SK-N-SH (cell line): ENCODE results near the gene CACNG4. TPM values are rescaled to one million over a fixed set of nuclear protein-coding genes. Genes with fewer than 3 reads are reported as not detected.

ENCODE experiments used
- CTCF ChIA-PET: fragments of 300-600, 350-600 bp; formaldehyde crosslinking; extraction: SDS; loops from one replicate; lab custom pipeline; 2021; lab: Yijun Ruan, JAX
- POLR2A ChIA-PET: fragments of 350-600 bp; sonication (Branson Sonifier 250); formaldehyde crosslinking; extraction: SDS; loops from one replicate; lab custom pipeline; 2020; ENCODE audit warnings: antibody characterized with exemption, inconsistent platforms; lab: Yijun Ruan, JAX
- DNase-seq: peaks from one replicate; pipeline ENCODE4 v3.0.0; 2012
- H2AFZ ChIP-seq: fragments of 200-600 bp; sonication (generic); 2 replicates; pipeline ENCODE4 v1.8.1; 2016; ENCODE audit warnings: antibody characterized with exemption, mild to moderate bottlenecking, low read depth
- H3F3A ChIP-seq: fragments of 200-600 bp; sonication (generic); replicated peaks from 2 replicates; pipeline ENCODE3; 2016; ENCODE audit warnings: antibody characterized with exemption, mild to moderate bottlenecking; ENCODE audit not compliant: insufficient read depth
- H3K27ac ChIP-seq, 2 experiments: fragments of 200-500 bp in 1 of 2; fragments of 200-600 bp in 1 of 2; sonication (Bioruptor generic) in 1 of 2; sonication (generic), shearing (Covaris generic) in 1 of 2; 2 replicates each; pipeline versions ENCODE4 v1.5.1 to v1.6.1; 2014 to 2016; ENCODE audit warnings: low read depth in 2 of 2, inconsistent platforms in 1 of 2, low read length in 1 of 2, mild to moderate bottlenecking in 1 of 2, mixed read lengths in 1 of 2
- H3K27me3 ChIP-seq: fragments of 200-600 bp; sonication (generic), shearing (Covaris generic); 2 replicates; pipeline ENCODE4 v1.6.1; 2016; ENCODE audit warnings: mixed run types; ENCODE audit not compliant: insufficient read depth
- H3K36me3 ChIP-seq, 2 experiments: fragments of 200-500 bp in 1 of 2; fragments of 200-600 bp in 1 of 2; sonication (Bioruptor generic) in 1 of 2; sonication (generic) in 1 of 2; replicated peaks in 1 of 2; 2 replicates each; pipeline versions ENCODE3 to v1.5.1; 2014 to 2016; ENCODE audit warnings: low read length in 1 of 2, mild to moderate bottlenecking in 1 of 2; ENCODE audit not compliant: insufficient read depth in 2 of 2, control insufficient read depth in 1 of 2
- H3K4me1 ChIP-seq, 2 experiments: fragments of 200-500 bp in 1 of 2; fragments of 200-600 bp in 1 of 2; sonication (Bioruptor generic) in 1 of 2; sonication (generic), shearing (Covaris generic) in 1 of 2; 2 replicates each; pipeline versions ENCODE4 v1.5.1 to v1.6.1; 2014 to 2016; ENCODE audit warnings: low read depth in 1 of 2, low read length in 1 of 2, mixed run types in 1 of 2; ENCODE audit not compliant: insufficient read depth in 2 of 2, control insufficient read depth in 1 of 2
- H3K4me2 ChIP-seq: fragments of 200-600 bp; sonication (generic), shearing (Covaris generic); 2 replicates; pipeline ENCODE4 v1.6.1; 2017; ENCODE audit warnings: mixed run types
- H3K4me3 ChIP-seq, 2 experiments: fragments of 200-500 bp in 1 of 2; fragments of 200-600 bp in 1 of 2; sonication (Bioruptor generic) in 1 of 2; sonication (generic), shearing (Covaris generic) in 1 of 2; 2 replicates each; pipeline versions ENCODE4 v1.5.1 to v1.8.1; 2014 to 2016; ENCODE audit warnings: low read depth in 2 of 2, inconsistent platforms in 1 of 2, low read length in 1 of 2, mild to moderate bottlenecking in 1 of 2, mixed read lengths in 1 of 2, moderate library complexity in 1 of 2
- H3K79me2 ChIP-seq: fragments of 200-600 bp; sonication (generic); 2 replicates; pipeline ENCODE4 v1.8.1; 2017; ENCODE audit warnings: mild to moderate bottlenecking; ENCODE audit not compliant: insufficient read depth
- H3K9ac ChIP-seq: fragments of 200-600 bp; sonication (generic); 2 replicates; pipeline ENCODE4 v1.6.1; 2017; ENCODE audit warnings: mixed run types
- H3K9me2 ChIP-seq: fragments of 200-600 bp; sonication (generic); 2 replicates; pipeline ENCODE4 v1.6.1; 2017; ENCODE audit warnings: mixed run types
- H3K9me3 ChIP-seq: fragments of 200-600 bp; sonication (generic); 2 replicates; pipeline ENCODE4 v1.6.1; 2017; ENCODE audit warnings: mixed run types, mild to moderate bottlenecking, moderate library complexity
- H4K20me1 ChIP-seq: fragments of 200-600 bp; sonication (generic); 2 replicates; pipeline ENCODE4 v1.6.1; 2017; ENCODE audit warnings: mild to moderate bottlenecking, mixed run types; ENCODE audit not compliant: insufficient read depth
- CHD2 ChIP-seq: fragments of 150-350 bp; IDR thresholded peaks from 2 replicates; pipeline ENCODE4 v1.6.1; 2018; ENCODE audit warnings: low read length; ENCODE audit not compliant: partially characterized antibody
- EZH2phosphoT487 ChIP-seq: fragments of 200-600 bp; sonication (generic); IDR thresholded peaks from 2 replicates; pipeline ENCODE4 v1.6.1; 2017; ENCODE audit warnings: low read depth, mixed run types, mild to moderate bottlenecking, antibody characterized with exemption, moderate library complexity, borderline replicate concordance
- FOSL2 ChIP-seq: IDR thresholded peaks from 2 replicates; pipeline ENCODE4 v1.4.0; 2012; ENCODE audit warnings: low read depth, mild to moderate bottlenecking, moderate library complexity, borderline replicate concordance
- FOXJ3 ChIP-seq: sonication (generic); formaldehyde crosslinking; IDR thresholded peaks from 2 replicates; pipeline ENCODE4 v1.5.1; 2020; ENCODE audit warnings: mild to moderate bottlenecking, missing genetic modification reagents
- GABPA ChIP-seq: IDR thresholded peaks from 2 replicates; pipeline ENCODE4 v1.4.0; 2012; ENCODE audit warnings: low read depth, mild to moderate bottlenecking
- JUND ChIP-seq: IDR thresholded peaks from 2 replicates; pipeline ENCODE4 v1.4.0; 2012
- MEF2A ChIP-seq: IDR thresholded peaks from 2 replicates; pipeline ENCODE4 v1.4.0; 2012; ENCODE audit warnings: low read depth, borderline replicate concordance
- NFIC ChIP-seq: IDR thresholded peaks from 2 replicates; pipeline ENCODE4 v1.4.0; 2012; ENCODE audit warnings: borderline replicate concordance
- NRF1 ChIP-seq: IDR thresholded peaks from 2 replicates; pipeline ENCODE4 v1.6.1; 2012; ENCODE audit warnings: low read depth, mild to moderate bottlenecking, low read length
- RAD21 ChIP-seq: IDR thresholded peaks from 2 replicates; pipeline ENCODE4 v1.6.1; 2012; ENCODE audit warnings: mild to moderate bottlenecking, low read length
- RCOR1 ChIP-seq: fragments of 150-350 bp; IDR thresholded peaks from 2 replicates; pipeline ENCODE4 v1.6.1; 2017; ENCODE audit warnings: antibody characterized with exemption, low read length
- RFX5 ChIP-seq: IDR thresholded peaks from 2 replicates; pipeline ENCODE4 v1.6.1; 2012; ENCODE audit warnings: mild to moderate bottlenecking, improper control_type of control experiment, low read length
- RXRA ChIP-seq: IDR thresholded peaks from 2 replicates; pipeline ENCODE4 v1.4.0; 2012; ENCODE audit warnings: low read depth, mild to moderate bottlenecking, borderline replicate concordance
- SIN3A ChIP-seq: IDR thresholded peaks from 2 replicates; pipeline ENCODE4 v1.6.1; 2012; ENCODE audit warnings: low read depth, mild to moderate bottlenecking, low read length, moderate library complexity, borderline replicate concordance
- TAF1 ChIP-seq: IDR thresholded peaks from 2 replicates; pipeline ENCODE4 v1.6.1; 2012; ENCODE audit warnings: low read depth, mild to moderate bottlenecking, low read length, moderate library complexity, borderline replicate concordance
- WGBS: methylation state at CpG from one replicate; pipeline ENCODE4 v1.1.6; 2017; ENCODE audit warnings: low lambda C conversion rate; 5-methylcytosine and 5-hydroxymethylcytosine counted together
- polyA plus RNA-seq, 3 experiments: library from polyadenylated mRNA; depleted of rRNA; stranded (reverse); fragments of >200 nt; gene quantifications; 2 replicates each; pipeline ENCODE4 v1.2.3, GENCODE V29; 2012
- TF ChIP-seq, protein P1 (sequence below): fragments of 150-350 bp; IDR thresholded peaks from 2 replicates; pipeline ENCODE4 v1.6.1; 2016; ENCODE audit warnings: mild to moderate bottlenecking, low read depth, low read length
- TF ChIP-seq, protein P2 (sequence below): IDR thresholded peaks from 2 replicates; pipeline ENCODE4 v1.6.1; 2012; ENCODE audit warnings: mild to moderate bottlenecking, low read depth, low read length, moderate library complexity
- TF ChIP-seq, protein P3 (sequence below): IDR thresholded peaks from 2 replicates; pipeline ENCODE4; 2012

CACNG4 gene
- polyA plus RNA-seq, 1 of the 3 experiments (the other 2 are of a cell fraction), result 13.2 TPM

DNA sequence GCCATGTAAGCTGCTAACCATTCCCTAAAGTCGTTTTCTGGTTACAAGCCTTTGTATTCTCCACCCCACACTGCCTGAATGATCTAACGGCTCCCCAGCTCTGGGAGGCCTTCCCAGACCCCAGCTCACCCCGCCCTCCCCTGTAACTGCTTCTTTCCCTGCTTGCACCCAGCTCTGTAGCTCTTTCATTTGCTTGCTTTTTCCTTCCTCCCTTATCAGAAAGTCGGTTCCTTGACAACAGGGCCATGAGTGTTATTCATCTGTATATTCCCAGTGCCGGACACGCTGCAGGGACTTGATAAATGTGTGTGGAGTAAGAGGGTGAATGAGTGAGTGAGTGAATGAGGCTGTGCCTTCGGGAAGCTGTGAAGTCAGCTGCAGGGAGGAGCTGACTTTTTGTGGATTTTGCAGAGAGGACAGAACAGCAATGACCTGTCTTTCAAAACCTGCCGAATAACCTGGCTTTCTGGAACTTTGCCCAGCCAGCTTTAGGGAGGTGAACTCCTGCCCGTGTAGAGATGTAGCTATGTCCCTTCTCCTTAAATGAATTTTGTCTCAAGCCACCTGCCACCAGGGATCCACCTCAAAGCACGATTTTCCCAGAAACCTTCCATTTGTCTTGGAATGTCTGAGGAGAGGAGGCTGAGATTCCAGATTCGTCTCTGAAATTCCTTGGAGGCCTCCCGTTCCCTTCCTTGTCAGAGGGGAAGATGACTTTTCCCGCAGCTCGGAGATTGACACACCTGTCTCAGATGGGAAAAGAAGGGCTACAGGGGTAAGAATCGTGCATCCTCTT, 20.0 kb upstream of the CACNG4 start:
- Histone ChIP-seq H3K9me3 (no peaks in the 10 kb centered on the region), H3F3A (no peaks in the 10 kb centered on the region), H3K36me3 (no peaks in the 10 kb centered on the region), H4K20me1 (no peaks in the 10 kb centered on the region), H3K4me2 (no peak overlapping the region), H3K27ac (no peak overlapping the region), H3K9me2 (no peaks in the 10 kb centered on the region), H2AFZ (peak overlapping the region; percentile 21; the same call in 1 of the 2 replicates), H3K4me1 (peaks cover 10 to 31% of the 10 kb centered on the region in 2 experiments; a peak in 3 of 4 replicates), H3K79me2 (no peaks in the 10 kb centered on the region), H3K27me3 (no peaks in the 10 kb centered on the region), H3K4me3 (no peak overlapping the region), H3K9ac (no peak overlapping the region)
- peak; percentile 59 for DNase-seq
- TF ChIP-seq, protein P1, sequence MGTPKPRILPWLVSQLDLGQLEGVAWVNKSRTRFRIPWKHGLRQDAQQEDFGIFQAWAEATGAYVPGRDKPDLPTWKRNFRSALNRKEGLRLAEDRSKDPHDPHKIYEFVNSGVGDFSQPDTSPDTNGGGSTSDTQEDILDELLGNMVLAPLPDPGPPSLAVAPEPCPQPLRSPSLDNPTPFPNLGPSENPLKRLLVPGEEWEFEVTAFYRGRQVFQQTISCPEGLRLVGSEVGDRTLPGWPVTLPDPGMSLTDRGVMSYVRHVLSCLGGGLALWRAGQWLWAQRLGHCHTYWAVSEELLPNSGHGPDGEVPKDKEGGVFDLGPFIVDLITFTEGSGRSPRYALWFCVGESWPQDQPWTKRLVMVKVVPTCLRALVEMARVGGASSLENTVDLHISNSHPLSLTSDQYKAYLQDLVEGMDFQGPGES, result no peak
- TF ChIP-seq GABPA (no peak), SIN3A (no peak), RAD21 (no peak), MEF2A (no peak), CHD2 (no peak), NRF1 (no peak), TAF1 (no peak), NFIC (no peak), JUND (no peak), RCOR1 (no peak), FOXJ3 (CRISPR knock-in tag) (no peak), FOSL2 (no peak), RXRA (no peak), RFX5 (no peak), EZH2phosphoT487 (no peak)
- TF ChIP-seq, protein P2, sequence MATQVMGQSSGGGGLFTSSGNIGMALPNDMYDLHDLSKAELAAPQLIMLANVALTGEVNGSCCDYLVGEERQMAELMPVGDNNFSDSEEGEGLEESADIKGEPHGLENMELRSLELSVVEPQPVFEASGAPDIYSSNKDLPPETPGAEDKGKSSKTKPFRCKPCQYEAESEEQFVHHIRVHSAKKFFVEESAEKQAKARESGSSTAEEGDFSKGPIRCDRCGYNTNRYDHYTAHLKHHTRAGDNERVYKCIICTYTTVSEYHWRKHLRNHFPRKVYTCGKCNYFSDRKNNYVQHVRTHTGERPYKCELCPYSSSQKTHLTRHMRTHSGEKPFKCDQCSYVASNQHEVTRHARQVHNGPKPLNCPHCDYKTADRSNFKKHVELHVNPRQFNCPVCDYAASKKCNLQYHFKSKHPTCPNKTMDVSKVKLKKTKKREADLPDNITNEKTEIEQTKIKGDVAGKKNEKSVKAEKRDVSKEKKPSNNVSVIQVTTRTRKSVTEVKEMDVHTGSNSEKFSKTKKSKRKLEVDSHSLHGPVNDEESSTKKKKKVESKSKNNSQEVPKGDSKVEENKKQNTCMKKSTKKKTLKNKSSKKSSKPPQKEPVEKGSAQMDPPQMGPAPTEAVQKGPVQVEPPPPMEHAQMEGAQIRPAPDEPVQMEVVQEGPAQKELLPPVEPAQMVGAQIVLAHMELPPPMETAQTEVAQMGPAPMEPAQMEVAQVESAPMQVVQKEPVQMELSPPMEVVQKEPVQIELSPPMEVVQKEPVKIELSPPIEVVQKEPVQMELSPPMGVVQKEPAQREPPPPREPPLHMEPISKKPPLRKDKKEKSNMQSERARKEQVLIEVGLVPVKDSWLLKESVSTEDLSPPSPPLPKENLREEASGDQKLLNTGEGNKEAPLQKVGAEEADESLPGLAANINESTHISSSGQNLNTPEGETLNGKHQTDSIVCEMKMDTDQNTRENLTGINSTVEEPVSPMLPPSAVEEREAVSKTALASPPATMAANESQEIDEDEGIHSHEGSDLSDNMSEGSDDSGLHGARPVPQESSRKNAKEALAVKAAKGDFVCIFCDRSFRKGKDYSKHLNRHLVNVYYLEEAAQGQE, result no peak
- TF ChIP-seq, protein P3, sequence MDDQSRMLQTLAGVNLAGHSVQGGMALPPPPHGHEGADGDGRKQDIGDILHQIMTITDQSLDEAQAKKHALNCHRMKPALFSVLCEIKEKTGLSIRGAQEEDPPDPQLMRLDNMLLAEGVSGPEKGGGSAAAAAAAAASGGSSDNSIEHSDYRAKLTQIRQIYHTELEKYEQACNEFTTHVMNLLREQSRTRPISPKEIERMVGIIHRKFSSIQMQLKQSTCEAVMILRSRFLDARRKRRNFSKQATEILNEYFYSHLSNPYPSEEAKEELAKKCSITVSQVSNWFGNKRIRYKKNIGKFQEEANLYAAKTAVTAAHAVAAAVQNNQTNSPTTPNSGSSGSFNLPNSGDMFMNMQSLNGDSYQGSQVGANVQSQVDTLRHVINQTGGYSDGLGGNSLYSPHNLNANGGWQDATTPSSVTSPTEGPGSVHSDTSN, result no peak
- ChIA-PET POLR2A (interaction anchor here (1.1 to 1.3 kb wide), 4 partner anchors 9 to 23 kb away, joined by 3 to 5 read pairs (median 4); no protein-coding TSS in a partner anchor), CTCF (interaction anchor here (0.9 to 2.0 kb wide), 6 partner anchors 8 to 217 kb away, joined by 3 to 9 read pairs (median 5); no protein-coding TSS in a partner anchor)
- WGBS, result 69% methylated on average over 15 of the region's 15 CpGs
